Measurements from ENCODE around the gene TFR2.

DNA sequence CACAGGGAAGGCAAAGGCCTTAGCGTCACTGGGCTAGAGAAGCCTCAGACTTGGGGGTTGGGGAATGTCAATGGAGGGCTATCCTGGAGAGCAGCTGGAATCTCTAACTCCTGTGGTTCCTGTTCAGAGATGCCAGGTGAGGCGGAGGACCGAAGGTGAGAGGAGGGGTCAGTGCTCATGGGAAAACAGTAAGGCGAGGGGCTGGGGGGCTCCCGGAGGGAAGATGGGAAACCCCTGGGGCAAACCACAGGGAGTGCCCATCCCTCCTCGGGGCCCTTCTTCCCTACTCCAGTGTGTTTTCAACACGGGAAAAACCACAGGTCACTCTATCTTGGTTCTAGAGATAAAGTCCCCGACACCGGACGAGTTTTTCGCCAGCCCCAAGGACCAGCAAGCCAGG lies 58.7 kb downstream of the TFR2 start:
- TF ChIP-seq, protein P1, sequence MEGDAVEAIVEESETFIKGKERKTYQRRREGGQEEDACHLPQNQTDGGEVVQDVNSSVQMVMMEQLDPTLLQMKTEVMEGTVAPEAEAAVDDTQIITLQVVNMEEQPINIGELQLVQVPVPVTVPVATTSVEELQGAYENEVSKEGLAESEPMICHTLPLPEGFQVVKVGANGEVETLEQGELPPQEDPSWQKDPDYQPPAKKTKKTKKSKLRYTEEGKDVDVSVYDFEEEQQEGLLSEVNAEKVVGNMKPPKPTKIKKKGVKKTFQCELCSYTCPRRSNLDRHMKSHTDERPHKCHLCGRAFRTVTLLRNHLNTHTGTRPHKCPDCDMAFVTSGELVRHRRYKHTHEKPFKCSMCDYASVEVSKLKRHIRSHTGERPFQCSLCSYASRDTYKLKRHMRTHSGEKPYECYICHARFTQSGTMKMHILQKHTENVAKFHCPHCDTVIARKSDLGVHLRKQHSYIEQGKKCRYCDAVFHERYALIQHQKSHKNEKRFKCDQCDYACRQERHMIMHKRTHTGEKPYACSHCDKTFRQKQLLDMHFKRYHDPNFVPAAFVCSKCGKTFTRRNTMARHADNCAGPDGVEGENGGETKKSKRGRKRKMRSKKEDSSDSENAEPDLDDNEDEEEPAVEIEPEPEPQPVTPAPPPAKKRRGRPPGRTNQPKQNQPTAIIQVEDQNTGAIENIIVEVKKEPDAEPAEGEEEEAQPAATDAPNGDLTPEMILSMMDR (IDR thresholded peaks at IDR 0.05), result no peak
- TF ChIP-seq POLR2A (IDR thresholded peaks at IDR 0.05), result no peak
